Renal pelvis (tissue), 4 donors: Measurements from ENCODE around the gene MCM3AP. TPM values are rescaled to one million over a fixed set of nuclear protein-coding genes. Genes with fewer than 3 reads are reported as not detected.

ENCODE experiments used
- DNase-seq: peaks from one replicate; pipeline ENCODE4 v3.0.0-alpha.2; 2013
- polyA plus RNA-seq, 3 donors: library from polyadenylated mRNA; unstranded; fragments of 120-200 nt; gene quantifications; one replicate each; pipeline ENCODE4 v1.2.1, GENCODE V29; 2013; ENCODE audit not compliant: insufficient read length in 3 of 3

MCM3AP gene
- polyA plus RNA-seq, 3 donors: 79.3 to 114 (median 105) TPM

- DNase-seq: peak; percentile 92
Measured at GRCh38 chr21:46285761-46286647, 593 bp upstream of the MCM3AP start, which contains the start of gene YBEY. YBEY (plus strand) TSS chr21:46286342; CDS start chr21:46286914, 572 bp downstream.

- DNase-seq: no peak
Measured at GRCh38 chr21:46284733-46285132, 678 bp downstream of the MCM3AP start.

- DNase-seq: no peak
Measured at GRCh38 chr21:46284077-46284644, 1.2 kb downstream of the MCM3AP start.

- DNase-seq: no peak
Measured at GRCh38 chr21:46274797-46275390, 10.5 kb downstream of the MCM3AP start.

- DNase-seq: no peak
Measured at GRCh38 chr21:46273341-46273740, 12.1 kb downstream of the MCM3AP start.

GRCh38 chr21:46269466-46269865, 15.9 kb downstream of the MCM3AP start:
- no peak for DNase-seq

GRCh38 chr21:46268371-46268770, 17.0 kb downstream of the MCM3AP start:
- DNase-seq: no peak

- no peak for DNase-seq
Measured at GRCh38 chr21:46266946-46267345, 18.5 kb downstream of the MCM3AP start.

- no peak for DNase-seq
Measured at GRCh38 chr21:46265736-46266525, 19.5 kb downstream of the MCM3AP start.

GRCh38 chr21:46264690-46265144, 20.7 kb downstream of the MCM3AP start:
- no peak for DNase-seq

- DNase-seq: no peak
Measured at GRCh38 chr21:46264046-46264689, 21.2 kb downstream of the MCM3AP start.

GRCh38 chr21:46256501-46256994, 28.9 kb downstream of the MCM3AP start:
- no peak for DNase-seq

- no peak for DNase-seq
Measured at GRCh38 chr21:46255758-46256337, 29.6 kb downstream of the MCM3AP start.

- DNase-seq: no peak
Measured at GRCh38 chr21:46255166-46255565, 30.2 kb downstream of the MCM3AP start.

- DNase-seq: no peak
Measured at GRCh38 chr21:46254208-46254975, 31.0 kb downstream of the MCM3AP start.

GRCh38 chr21:46253610-46254124, 31.7 kb downstream of the MCM3AP start:
- no peak for DNase-seq

GRCh38 chr21:46252840-46253239, 32.6 kb downstream of the MCM3AP start:
- DNase-seq: no peak

- DNase-seq: no peak
Measured at GRCh38 chr21:46250146-46250725, 35.2 kb downstream of the MCM3AP start.

- DNase-seq: no peak
Measured at GRCh38 chr21:46248827-46249226, 36.6 kb downstream of the MCM3AP start.
